ENCODE measurements around the gene EPHA3. TPM values are rescaled to one million over a fixed set of nuclear protein-coding genes. Genes with fewer than 3 reads are reported as not detected.

EPHA3 gene
- total RNA-seq, 1 experiment from 2014 or later, result 0.74 TPM

DNA sequence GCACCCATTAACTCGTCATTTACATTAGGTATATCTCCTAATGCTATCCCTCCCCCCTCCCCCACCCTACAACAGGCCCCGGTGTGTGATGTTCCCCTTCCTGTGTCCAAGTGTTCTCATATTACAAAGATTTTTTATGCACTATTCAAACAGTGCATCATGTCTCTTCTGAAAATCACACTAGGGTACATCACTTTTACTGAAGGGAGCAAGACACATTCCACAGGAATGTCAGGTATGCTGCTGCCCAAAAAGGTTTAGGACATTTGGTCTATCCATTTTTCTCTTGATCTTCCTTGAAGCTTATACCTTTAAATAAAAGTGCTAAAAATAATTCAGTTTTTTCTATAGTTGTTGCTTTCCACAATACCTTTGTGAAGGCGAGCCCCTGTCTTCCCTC, 9.2 kb upstream of the EPHA3 start:
- DNase-seq (ENCODE audit: low spot score) (no peak), ATAC-seq (no peak)
- Mint-ChIP-seq H3K27ac (no peak overlapping the region), H3K36me3 (no peaks in the 10 kb centered on the region), H3K4me1 (0 out of 2 replicates have a peak, but pooled peaks cover 5% of the 10 kb centered on the region), H3K4me3 (no peak overlapping the region), H3K27me3 (ENCODE audit: low read depth) (no peaks in the 10 kb centered on the region), H3K9me3 (no peaks in the 10 kb centered on the region)
- POLR2A ChIA-PET, result no interaction called here
- CTCF ChIA-PET, result interaction anchor here (1.0 kb wide), 1 partner anchor 879 kb away, joined by 4 read pairs; no protein-coding TSS in a partner anchor
- TF ChIP-seq, protein P1, sequence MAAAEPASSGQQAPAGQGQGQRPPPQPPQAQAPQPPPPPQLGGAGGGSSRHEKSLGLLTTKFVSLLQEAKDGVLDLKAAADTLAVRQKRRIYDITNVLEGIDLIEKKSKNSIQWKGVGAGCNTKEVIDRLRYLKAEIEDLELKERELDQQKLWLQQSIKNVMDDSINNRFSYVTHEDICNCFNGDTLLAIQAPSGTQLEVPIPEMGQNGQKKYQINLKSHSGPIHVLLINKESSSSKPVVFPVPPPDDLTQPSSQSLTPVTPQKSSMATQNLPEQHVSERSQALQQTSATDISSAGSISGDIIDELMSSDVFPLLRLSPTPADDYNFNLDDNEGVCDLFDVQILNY (CRISPR knock-in tag; IDR thresholded peaks at IDR 0.05), result no peak
- TF ChIP-seq, protein P2, sequence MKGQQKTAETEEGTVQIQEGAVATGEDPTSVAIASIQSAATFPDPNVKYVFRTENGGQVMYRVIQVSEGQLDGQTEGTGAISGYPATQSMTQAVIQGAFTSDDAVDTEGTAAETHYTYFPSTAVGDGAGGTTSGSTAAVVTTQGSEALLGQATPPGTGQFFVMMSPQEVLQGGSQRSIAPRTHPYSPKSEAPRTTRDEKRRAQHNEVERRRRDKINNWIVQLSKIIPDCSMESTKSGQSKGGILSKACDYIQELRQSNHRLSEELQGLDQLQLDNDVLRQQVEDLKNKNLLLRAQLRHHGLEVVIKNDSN (CRISPR knock-in tag; IDR thresholded peaks at IDR 0.05), result no peak
- TF ChIP-seq, protein P3, sequence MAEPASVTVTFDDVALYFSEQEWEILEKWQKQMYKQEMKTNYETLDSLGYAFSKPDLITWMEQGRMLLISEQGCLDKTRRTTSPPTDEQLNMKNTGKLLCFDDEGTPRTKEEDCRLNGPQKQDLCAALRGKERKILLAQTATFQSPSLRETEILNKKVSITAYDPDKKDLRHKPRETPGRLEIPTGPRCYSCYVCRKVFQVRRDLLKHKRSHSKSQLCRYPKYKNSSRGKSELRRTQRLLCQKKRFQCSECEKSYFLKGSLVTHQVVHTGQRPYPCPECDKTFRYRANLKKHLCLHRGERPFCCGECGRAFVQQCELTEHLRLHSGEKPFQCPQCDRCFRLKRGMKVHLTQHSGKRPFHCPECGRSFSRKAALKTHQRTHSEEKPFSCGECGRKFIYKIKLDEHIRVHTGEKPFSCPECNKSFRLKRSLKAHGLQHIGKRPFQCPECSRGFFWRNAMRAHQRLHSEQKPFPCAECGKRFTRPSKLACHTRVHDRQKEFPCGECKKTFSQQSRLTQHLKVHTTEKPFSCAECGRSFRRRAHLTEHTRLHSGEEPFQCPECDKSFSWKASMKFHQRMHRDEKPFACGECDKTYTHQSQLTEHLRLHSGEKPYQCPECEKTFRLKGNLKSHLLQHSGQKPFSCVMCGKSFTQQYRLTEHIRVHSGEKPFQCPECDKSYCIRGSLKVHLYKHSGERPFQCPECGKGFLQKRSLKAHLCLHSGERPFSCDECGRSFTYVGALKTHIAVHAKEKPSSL (CRISPR knock-in tag; conservative IDR thresholded peaks at IDR 0.05), result no peak
- no peak for TF ChIP-seq ZBTB21 (CRISPR knock-in tag; IDR thresholded peaks at IDR 0.05; ENCODE audit: borderline replicate concordance)
- no peak for TF ChIP-seq TEAD4 (CRISPR knock-in tag; IDR thresholded peaks at IDR 0.05)
- TF ChIP-seq, protein P4, sequence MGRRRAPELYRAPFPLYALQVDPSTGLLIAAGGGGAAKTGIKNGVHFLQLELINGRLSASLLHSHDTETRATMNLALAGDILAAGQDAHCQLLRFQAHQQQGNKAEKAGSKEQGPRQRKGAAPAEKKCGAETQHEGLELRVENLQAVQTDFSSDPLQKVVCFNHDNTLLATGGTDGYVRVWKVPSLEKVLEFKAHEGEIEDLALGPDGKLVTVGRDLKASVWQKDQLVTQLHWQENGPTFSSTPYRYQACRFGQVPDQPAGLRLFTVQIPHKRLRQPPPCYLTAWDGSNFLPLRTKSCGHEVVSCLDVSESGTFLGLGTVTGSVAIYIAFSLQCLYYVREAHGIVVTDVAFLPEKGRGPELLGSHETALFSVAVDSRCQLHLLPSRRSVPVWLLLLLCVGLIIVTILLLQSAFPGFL (CRISPR knock-in tag; IDR thresholded peaks at IDR 0.05; ENCODE audit: borderline replicate concordance), result no peak
- TF ChIP-seq, protein P5, sequence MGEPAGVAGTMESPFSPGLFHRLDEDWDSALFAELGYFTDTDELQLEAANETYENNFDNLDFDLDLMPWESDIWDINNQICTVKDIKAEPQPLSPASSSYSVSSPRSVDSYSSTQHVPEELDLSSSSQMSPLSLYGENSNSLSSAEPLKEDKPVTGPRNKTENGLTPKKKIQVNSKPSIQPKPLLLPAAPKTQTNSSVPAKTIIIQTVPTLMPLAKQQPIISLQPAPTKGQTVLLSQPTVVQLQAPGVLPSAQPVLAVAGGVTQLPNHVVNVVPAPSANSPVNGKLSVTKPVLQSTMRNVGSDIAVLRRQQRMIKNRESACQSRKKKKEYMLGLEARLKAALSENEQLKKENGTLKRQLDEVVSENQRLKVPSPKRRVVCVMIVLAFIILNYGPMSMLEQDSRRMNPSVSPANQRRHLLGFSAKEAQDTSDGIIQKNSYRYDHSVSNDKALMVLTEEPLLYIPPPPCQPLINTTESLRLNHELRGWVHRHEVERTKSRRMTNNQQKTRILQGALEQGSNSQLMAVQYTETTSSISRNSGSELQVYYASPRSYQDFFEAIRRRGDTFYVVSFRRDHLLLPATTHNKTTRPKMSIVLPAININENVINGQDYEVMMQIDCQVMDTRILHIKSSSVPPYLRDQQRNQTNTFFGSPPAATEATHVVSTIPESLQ (CRISPR knock-in tag; IDR thresholded peaks at IDR 0.05), result no peak
- TF ChIP-seq, protein P6, sequence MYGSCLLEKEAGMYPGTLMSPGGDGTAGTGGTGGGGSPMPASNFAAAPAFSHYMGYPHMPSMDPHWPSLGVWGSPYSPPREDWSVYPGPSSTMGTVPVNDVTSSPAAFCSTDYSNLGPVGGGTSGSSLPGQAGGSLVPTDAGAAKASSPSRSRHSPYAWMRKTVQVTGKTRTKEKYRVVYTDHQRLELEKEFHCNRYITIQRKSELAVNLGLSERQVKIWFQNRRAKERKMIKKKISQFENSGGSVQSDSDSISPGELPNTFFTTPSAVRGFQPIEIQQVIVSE (CRISPR knock-in tag; IDR thresholded peaks at IDR 0.05; ENCODE audit: borderline replicate concordance), result no peak
- no peak for TF ChIP-seq NFYB (CRISPR knock-in tag; conservative IDR thresholded peaks at IDR 0.05; ENCODE audit: low read depth)
- no peak for TF ChIP-seq ZNF219 (CRISPR knock-in tag; IDR thresholded peaks at IDR 0.05; ENCODE audit: borderline replicate concordance)
- TF ChIP-seq ATF1 (CRISPR knock-in tag; IDR thresholded peaks at IDR 0.05), result no peak
- TF ChIP-seq, protein P7, sequence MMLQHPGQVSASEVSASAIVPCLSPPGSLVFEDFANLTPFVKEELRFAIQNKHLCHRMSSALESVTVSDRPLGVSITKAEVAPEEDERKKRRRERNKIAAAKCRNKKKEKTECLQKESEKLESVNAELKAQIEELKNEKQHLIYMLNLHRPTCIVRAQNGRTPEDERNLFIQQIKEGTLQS (CRISPR knock-in tag; conservative IDR thresholded peaks at IDR 0.05), result no peak
- TF ChIP-seq GABPB1 (CRISPR knock-in tag; IDR thresholded peaks at IDR 0.05), result no peak
- TF ChIP-seq SOX15 (CRISPR knock-in tag; IDR thresholded peaks at IDR 0.05), result no peak
- no peak for TF ChIP-seq JAZF1 (CRISPR knock-in tag; IDR thresholded peaks at IDR 0.05)
- no peak for TF ChIP-seq ZNF423 (CRISPR knock-in tag; IDR thresholded peaks at IDR 0.05)

DNA sequence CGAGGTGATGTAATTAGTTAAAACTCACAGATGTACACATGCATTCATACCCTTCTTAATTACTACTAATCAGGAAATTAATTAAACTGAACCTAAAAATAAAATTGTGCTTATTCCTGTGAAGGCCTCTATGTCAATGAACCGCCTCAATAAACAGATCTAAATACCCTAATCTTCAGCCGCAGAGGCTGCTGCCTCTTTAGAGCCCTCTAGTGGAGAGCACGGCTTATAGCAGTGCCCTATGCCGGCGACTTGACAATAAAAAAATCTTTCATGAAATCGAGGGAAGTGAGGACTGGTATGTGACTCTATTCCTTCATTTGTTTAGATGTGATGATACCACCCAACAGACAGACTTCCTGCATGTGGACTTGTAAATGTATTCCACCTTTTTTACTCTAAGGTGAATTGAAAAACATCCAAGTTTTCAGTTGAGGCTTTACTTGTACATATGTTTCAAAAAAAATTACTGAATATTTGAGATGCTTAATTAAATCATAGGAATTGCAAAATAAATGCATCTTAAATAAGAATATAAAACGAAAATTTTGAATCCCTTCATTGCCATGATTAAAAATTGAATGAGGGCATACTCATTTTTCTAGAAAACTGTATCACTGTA, 8.3 kb upstream of the EPHA3 start:
- CTCF ChIA-PET, result interaction anchor here (1.0 kb wide), 1 partner anchor 880 kb away, joined by 4 read pairs; no protein-coding TSS in a partner anchor
- no peak for TF ChIP-seq FOXP1 (CRISPR knock-in tag; IDR thresholded peaks at IDR 0.05; ENCODE audit: borderline replicate concordance)
- TF ChIP-seq, protein P8, sequence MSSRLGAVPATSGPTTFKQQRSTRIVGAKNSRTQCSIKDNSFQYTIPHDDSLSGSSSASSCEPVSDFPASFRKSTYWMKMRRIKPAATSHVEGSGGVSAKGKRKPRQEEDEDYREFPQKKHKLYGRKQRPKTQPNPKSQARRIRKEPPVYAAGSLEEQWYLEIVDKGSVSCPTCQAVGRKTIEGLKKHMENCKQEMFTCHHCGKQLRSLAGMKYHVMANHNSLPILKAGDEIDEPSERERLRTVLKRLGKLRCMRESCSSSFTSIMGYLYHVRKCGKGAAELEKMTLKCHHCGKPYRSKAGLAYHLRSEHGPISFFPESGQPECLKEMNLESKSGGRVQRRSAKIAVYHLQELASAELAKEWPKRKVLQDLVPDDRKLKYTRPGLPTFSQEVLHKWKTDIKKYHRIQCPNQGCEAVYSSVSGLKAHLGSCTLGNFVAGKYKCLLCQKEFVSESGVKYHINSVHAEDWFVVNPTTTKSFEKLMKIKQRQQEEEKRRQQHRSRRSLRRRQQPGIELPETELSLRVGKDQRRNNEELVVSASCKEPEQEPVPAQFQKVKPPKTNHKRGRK (CRISPR knock-in tag; IDR thresholded peaks at IDR 0.05; ENCODE audit: borderline replicate concordance), result no peak
- TF ChIP-seq, protein P9, sequence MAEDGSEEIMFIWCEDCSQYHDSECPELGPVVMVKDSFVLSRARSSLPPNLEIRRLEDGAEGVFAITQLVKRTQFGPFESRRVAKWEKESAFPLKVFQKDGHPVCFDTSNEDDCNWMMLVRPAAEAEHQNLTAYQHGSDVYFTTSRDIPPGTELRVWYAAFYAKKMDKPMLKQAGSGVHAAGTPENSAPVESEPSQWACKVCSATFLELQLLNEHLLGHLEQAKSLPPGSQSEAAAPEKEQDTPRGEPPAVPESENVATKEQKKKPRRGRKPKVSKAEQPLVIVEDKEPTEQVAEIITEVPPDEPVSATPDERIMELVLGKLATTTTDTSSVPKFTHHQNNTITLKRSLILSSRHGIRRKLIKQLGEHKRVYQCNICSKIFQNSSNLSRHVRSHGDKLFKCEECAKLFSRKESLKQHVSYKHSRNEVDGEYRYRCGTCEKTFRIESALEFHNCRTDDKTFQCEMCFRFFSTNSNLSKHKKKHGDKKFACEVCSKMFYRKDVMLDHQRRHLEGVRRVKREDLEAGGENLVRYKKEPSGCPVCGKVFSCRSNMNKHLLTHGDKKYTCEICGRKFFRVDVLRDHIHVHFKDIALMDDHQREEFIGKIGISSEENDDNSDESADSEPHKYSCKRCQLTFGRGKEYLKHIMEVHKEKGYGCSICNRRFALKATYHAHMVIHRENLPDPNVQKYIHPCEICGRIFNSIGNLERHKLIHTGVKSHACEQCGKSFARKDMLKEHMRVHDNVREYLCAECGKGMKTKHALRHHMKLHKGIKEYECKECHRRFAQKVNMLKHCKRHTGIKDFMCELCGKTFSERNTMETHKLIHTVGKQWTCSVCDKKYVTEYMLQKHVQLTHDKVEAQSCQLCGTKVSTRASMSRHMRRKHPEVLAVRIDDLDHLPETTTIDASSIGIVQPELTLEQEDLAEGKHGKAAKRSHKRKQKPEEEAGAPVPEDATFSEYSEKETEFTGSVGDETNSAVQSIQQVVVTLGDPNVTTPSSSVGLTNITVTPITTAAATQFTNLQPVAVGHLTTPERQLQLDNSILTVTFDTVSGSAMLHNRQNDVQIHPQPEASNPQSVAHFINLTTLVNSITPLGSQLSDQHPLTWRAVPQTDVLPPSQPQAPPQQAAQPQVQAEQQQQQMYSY (CRISPR knock-in tag; IDR thresholded peaks at IDR 0.05), result no peak
- no peak for TF ChIP-seq JUN (CRISPR knock-in tag; IDR thresholded peaks at IDR 0.05)
- TF ChIP-seq PRRX2 (CRISPR knock-in tag; IDR thresholded peaks at IDR 0.05), result no peak

More for the DNA sequence above, 8.3 kb upstream of the EPHA3 start:
- ATAC-seq (peak; percentile 86), DNase-seq (ENCODE audit: low spot score) (peak; percentile 62)
- no peaks in the 10 kb centered on the region for H3K27me3 Mint-ChIP-seq (ENCODE audit: low read depth)
- no peak overlapping the region for H3K4me3 Mint-ChIP-seq
- POLR2A ChIA-PET, result no interaction called here
- H3K36me3 Mint-ChIP-seq, result no peaks in the 10 kb centered on the region
- H3K27ac Mint-ChIP-seq, result no peak overlapping the region
- H3K9me3 Mint-ChIP-seq, result no peaks in the 10 kb centered on the region
- 0 out of 2 replicates have a peak, but pooled peaks cover 5% of the 10 kb centered on the region for H3K4me1 Mint-ChIP-seq

Data from WTC11 (cell line).